Natural killer cell treated with Interleukin-12 subunit alpha and Interleukin-12 subunit beta and Interleukin-15 and Interleukin-18, amount 100 ng/mL, for 72 hours (primary cell): ENCODE results near the gene WTIP. TPM values are rescaled to one million over a fixed set of nuclear protein-coding genes. Genes with fewer than 3 reads are reported as not detected.
"Not testable (repeated sequence)": the region's sequence is repeated elsewhere in the genome, so short reads cannot be mapped to it uniquely, and the experiment has no call there.

ENCODE experiments used
- ATAC-seq, 2 donors: fragments of 150-1000 bp; cut with Tn5 transposase in 1 of 2; sonication (Bioruptor Pico), chemical (Tn5 transposase) in 1 of 2; 2 replicates each; pipeline ENCODE4 v1.10.0; 2021
- DNase-seq: peaks from one replicate; pipeline ENCODE4 v3.0.0; 2022; ENCODE audit warnings: low spot score
- H3K27ac Mint-ChIP-seq, 2 donors: 1 replicate in 1 of 2; 2 replicates in 1 of 2; pipeline ENCODE4 v1.8.0; 2022; ENCODE audit warnings: mixed read lengths in 2 of 2, mild to moderate bottlenecking in 1 of 2, moderate library complexity in 1 of 2
- H3K27me3 Mint-ChIP-seq, 2 donors: 1 replicate in 1 of 2; 2 replicates in 1 of 2; pipeline ENCODE4 v1.8.0; 2022; ENCODE audit warnings: mixed read lengths in 2 of 2
- H3K36me3 Mint-ChIP-seq: one replicate; pipeline ENCODE4 v1.8.0; 2022; ENCODE audit warnings: mixed read lengths
- H3K4me1 Mint-ChIP-seq, 2 donors: 1 replicate in 1 of 2; 2 replicates in 1 of 2; pipeline ENCODE4 v1.8.0; 2022; ENCODE audit warnings: low read depth in 2 of 2, mixed read lengths in 2 of 2, mild to moderate bottlenecking in 1 of 2
- H3K4me3 Mint-ChIP-seq: one replicate; pipeline ENCODE4 v1.8.0; 2022; ENCODE audit warnings: mixed read lengths
- H3K9me3 Mint-ChIP-seq: 2 replicates; pipeline ENCODE4 v1.8.0; 2022; ENCODE audit warnings: mixed read lengths
- total RNA-seq, 2 donors: library from RNA; stranded (reverse); gene quantifications; one replicate each; pipeline ENCODE4 v1.2.3, GENCODE V29; 2022

Gene WTIP
- 1 to 10 TPM; 1.1 to 1.2 TPM for total RNA-seq

DNA sequence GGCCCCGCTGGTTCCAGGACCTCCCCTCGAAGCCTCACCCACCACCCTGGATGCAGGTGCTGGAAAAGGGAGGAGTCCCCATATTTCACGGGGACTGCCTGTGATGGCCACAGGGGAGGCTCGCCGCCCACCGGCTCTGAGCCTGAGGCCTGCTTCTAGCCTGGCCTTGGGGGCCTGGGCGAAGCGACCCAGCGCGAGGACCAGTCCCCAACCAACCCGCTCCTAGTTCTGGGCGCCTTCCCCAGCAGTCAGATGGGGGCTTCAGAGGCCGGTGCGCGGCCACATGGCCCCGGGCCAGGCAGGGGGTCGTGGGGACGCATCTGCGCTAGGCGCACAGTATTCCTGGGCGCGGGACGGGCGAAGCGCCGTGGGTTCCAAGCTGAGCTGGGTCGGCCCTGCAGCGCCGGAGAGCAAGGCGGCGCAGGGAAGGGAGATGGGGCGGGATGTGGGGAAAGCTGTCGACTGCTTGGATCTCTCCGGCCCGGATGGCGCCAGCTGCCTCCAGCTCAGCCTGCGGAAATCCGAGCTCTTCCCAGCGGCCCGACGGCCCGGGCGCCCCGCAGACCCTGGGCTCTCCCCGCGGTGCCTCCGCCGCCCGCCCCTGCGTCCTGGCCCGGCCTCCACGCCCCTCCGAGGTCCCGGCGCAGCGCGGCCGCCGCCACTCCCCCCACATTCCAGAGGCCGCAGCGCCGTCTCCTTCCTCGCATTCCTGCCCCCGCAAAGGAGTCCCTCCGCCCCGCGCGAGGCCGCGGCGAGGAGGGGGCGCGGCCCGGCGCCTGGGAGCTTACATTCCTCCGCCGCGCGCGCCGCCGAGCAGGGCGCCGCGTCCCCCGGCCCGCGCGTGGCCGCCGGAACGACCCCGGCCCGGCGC is at the start of gene WTIP:
TSS of gene WTIP (plus strand) at position 788 of the 871 bp plus-strand sequence. CDS start 217 bp downstream, outside the sequence.
- DNase-seq, result no peak
- H3K36me3 Mint-ChIP-seq, result no peaks in the 10 kb centered on the region
- no peaks in the 10 kb centered on the region for H3K9me3 Mint-ChIP-seq
- peaks cover 19 to 30% of the 10 kb centered on the region in 2 donors for H3K27me3 Mint-ChIP-seq
- no peak within 1 kb of the TSS for H3K4me3 Mint-ChIP-seq
- peaks cover 6% of the 10 kb centered on the region in 2 donors for H3K4me1 Mint-ChIP-seq
- H3K27ac Mint-ChIP-seq, result no peak within 1 kb of the TSS
- ATAC-seq, result peak in 1 of 2 donors; percentile 31

DNA sequence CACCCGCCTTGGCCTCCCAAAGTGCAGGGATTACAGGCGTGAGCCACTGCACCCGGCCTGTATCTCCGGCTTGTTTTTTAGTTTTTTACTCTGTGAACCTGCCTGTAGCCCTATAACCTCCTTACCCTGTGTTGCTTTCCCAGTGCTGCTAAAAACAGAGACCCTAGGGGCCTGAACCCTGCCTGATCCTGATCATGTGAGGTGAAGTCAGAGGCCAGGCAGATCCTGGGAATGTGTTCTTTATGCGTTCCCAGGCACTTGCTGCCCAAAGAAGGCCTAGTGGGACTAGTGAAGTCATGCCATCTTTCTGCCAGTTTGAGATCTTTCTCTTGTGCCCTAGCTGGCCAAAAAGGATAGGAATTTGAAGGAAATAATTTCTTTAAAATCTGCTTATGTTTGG is 48.8 kb upstream of the WTIP start:
- H3K4me1 Mint-ChIP-seq, result peaks cover 19 to 35% of the 10 kb centered on the region in 2 donors
- H3K36me3 Mint-ChIP-seq, result no peaks in the 10 kb centered on the region

DNA sequence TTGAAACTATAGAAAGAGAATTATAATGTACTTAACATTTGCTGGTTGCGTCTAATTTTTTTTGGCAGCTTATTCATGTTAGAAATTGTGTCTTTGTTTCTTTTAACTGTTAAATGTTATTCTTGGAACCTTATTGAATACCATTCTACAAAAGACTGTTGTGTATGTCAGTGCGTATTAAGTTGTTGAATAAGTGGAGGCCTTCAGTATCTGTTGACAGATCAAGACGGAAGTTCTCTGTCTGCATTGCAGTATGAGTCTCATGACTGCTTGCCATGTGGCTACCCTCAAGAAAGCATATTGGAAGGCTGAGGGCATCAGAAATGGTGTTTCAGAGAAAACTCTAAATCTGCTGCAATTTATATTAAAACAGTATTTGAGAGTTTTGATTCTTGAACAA is 44.8 kb upstream of the WTIP start:
- peaks cover 8 to 18% of the 10 kb centered on the region in 2 donors for H3K4me1 Mint-ChIP-seq
- no peak for DNase-seq
- peaks cover 12% of the 10 kb centered on the region for H3K36me3 Mint-ChIP-seq
- H3K27ac Mint-ChIP-seq, result no peak overlapping the region
- ATAC-seq, result no peak
- no peaks in the 10 kb centered on the region for H3K9me3 Mint-ChIP-seq
- no peak overlapping the region for H3K4me3 Mint-ChIP-seq
- H3K27me3 Mint-ChIP-seq, result no peaks in the 10 kb centered on the region

More for the DNA sequence above, 48.8 kb upstream of the WTIP start:
- ATAC-seq (no peak), DNase-seq (no peak)
- Mint-ChIP-seq H3K9me3 (no peaks in the 10 kb centered on the region), H3K4me3 (no peak overlapping the region), H3K27me3 (no peaks in the 10 kb centered on the region), H3K27ac (no peak overlapping the region)

DNA sequence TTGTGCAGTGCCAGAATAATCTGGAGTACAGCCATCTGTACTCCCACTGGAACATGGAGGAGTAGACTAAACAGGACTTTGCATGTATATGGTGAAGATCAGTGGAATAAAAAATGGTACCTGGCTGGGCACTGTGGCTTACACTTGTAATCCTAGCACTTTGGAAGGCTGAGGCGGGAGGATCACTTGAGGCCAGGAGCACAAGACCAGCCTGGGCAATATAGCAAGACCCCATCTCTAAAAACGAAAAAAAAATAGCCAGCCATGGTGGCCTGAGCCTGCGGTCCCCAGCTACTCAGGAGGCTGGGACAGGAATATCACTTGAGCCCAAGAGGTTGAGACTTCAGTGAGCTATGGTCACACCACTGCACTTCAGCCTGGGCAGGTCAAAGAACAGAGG is 33.4 kb upstream of the WTIP start:
- H3K36me3 Mint-ChIP-seq, result peaks cover 55% of the 10 kb centered on the region
- no peak overlapping the region for H3K4me3 Mint-ChIP-seq
- no peaks in the 10 kb centered on the region for H3K27me3 Mint-ChIP-seq
- DNase-seq, result no peak
- H3K9me3 Mint-ChIP-seq, result no peaks in the 10 kb centered on the region
- ATAC-seq, result no peak
- H3K27ac Mint-ChIP-seq, result no peak overlapping the region
- H3K4me1 Mint-ChIP-seq, result peaks cover 6 to 9% of the 10 kb centered on the region in 2 donors

DNA sequence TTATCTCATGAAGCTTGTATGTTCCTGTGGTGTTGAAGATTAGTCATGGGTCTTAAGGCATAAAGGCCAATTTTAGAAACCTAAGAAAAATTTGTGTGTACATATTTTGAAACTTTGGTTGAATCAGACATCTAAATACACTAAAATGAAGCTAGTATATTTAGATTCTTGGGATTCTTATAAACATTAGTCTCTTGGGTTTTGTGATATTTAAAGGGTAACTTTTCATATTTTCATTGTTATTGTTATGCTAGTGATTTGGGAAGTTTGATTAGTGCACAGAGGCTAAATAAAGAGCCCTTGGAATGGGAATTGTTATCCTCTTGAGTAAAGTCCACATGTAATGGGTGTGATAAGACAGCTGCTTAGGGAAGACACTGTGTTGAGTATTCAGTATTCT is 28.8 kb upstream of the WTIP start:
- peak overlapping the region in 1 of 2 donors; percentile 70 for H3K27ac Mint-ChIP-seq

DNA sequence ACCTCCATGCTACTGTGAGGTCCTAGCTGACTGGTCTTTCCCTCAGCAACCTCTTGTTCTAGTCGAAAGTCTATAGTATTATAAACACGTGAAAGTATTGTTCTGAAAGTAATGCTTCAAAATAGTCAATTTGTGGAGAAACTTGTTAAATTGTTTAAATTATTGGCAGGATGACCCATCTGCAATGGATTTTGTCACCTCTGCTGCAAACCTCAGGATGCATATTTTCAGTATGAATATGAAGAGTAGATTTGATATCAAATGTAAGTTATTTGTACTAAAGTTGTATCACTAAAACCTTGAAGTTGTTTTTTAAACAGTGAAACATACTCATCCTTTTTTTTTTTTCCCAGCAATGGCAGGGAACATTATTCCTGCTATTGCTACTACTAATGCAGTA is 27.5 kb upstream of the WTIP start:
- H3K36me3 Mint-ChIP-seq, result peaks cover 40% of the 10 kb centered on the region
- DNase-seq (no peak), ATAC-seq (no peak)
- no peaks in the 10 kb centered on the region for H3K9me3 Mint-ChIP-seq
- peak overlapping the region; percentile 34 for H3K4me3 Mint-ChIP-seq
- peaks cover 2 to 19% of the 10 kb centered on the region in 2 donors for H3K4me1 Mint-ChIP-seq
- no peaks in the 10 kb centered on the region for H3K27me3 Mint-ChIP-seq
- H3K27ac Mint-ChIP-seq, result peak overlapping the region in 1 of 2 donors; percentile 70

More for the DNA sequence above, 28.8 kb upstream of the WTIP start:
- ATAC-seq (no peak), DNase-seq (no peak)
- H3K36me3 Mint-ChIP-seq, result peaks cover 40% of the 10 kb centered on the region
- peaks cover 8 to 16% of the 10 kb centered on the region in 2 donors for H3K4me1 Mint-ChIP-seq
- no peaks in the 10 kb centered on the region for H3K9me3 Mint-ChIP-seq
- no peaks in the 10 kb centered on the region for H3K27me3 Mint-ChIP-seq
- H3K4me3 Mint-ChIP-seq, result no peak overlapping the region

DNA sequence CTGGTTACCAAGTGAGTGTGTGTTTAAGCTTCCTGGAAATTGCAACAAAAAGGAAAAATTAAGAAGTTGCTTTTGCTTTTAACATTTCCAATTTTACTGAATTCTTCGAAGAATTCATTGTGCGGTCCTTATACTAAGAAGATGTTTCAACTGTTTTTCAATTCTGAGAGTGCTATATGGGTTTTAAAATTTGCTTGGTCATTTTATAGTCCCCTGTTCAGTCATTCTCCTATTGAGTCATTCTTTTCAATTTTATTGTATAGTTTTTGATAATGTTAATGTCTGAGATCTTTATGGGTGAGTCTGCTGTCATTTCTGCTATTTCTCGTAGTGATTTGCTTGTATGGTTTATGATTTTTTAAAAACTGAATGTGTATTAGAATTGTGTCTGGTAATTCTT is 26.9 kb upstream of the WTIP start:
- H3K36me3 Mint-ChIP-seq, result peaks cover 43% of the 10 kb centered on the region
- ATAC-seq (peak in 1 of 2 donors; percentile 62), DNase-seq (no peak)
- H3K27ac Mint-ChIP-seq, result peak overlapping the region in 1 of 2 donors; percentile 70
- H3K27me3 Mint-ChIP-seq, result no peaks in the 10 kb centered on the region
- H3K4me3 Mint-ChIP-seq, result peak overlapping the region; percentile 47
- H3K4me1 Mint-ChIP-seq, result peaks cover 5 to 19% of the 10 kb centered on the region in 2 donors
- no peaks in the 10 kb centered on the region for H3K9me3 Mint-ChIP-seq

DNA sequence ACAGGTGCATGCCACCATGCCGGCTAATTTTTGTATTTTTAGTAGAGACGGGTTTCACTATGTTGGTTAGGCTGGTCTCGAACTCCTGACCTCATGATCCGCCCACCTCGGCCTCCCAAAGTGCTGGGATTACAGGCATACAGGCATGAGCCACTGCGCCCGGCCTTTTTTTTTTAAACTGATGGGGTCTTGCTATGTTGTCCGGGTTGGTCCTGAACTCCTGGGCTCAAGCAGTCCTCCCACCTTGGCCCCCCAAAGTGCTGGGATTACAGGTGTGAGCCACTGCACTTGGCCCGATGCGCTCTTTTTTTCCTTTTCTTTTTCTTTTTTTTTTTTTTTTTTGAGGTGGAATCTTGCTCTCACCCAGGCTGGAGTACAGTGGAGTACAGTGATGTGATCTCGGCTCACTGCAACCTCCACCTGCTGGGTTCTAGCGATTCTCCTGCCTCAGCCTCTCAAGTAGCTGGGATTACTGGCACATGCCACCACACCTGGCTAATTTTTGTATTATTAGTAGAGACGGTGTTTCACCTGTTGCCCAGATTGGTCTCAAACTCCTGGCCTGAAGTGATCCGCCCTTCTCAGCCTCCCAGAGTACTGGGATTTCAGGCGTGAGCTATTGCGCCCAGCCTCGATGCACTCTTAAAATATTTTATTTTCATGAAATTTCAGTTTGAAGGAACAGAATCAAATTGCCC is 25.6 kb upstream of the WTIP start:
- not testable (repeated sequence) for H3K4me3 Mint-ChIP-seq

DNA sequence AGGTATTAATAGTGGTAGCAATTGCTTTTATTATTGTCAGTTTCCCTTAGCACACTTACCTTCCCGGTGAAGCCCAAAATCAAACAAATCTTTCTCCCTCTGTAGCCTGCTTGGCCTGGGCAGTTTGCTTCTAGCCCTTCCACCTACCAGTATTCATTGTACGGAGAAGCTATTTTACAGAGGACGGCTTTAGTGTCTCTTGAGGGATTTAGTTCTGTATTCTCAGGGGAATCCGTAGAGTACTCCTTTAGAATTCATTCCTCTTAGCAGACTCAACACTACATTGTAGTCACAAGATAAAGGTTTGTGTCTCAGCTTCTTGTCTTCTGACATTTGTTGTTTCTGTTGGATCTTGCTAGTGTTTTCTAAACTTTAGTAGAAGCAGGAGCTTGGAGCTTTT is 24.1 kb upstream of the WTIP start:
- Mint-ChIP-seq H3K36me3 (peaks cover 57% of the 10 kb centered on the region), H3K27ac (no peak overlapping the region), H3K9me3 (no peaks in the 10 kb centered on the region), H3K4me1 (peaks cover 17 to 33% of the 10 kb centered on the region in 2 donors), H3K4me3 (no peak overlapping the region), H3K27me3 (no peaks in the 10 kb centered on the region)
- DNase-seq (no peak), ATAC-seq (no peak)

More for the DNA sequence above, 25.6 kb upstream of the WTIP start:
- H3K9me3 Mint-ChIP-seq, DNase-seq, H3K27ac Mint-ChIP-seq, H3K27me3 Mint-ChIP-seq, ATAC-seq: not testable (repeated sequence)
- peaks cover 5 to 24% of the 10 kb centered on the region in 2 donors for H3K4me1 Mint-ChIP-seq
- H3K36me3 Mint-ChIP-seq, result peaks cover 46% of the 10 kb centered on the region

DNA sequence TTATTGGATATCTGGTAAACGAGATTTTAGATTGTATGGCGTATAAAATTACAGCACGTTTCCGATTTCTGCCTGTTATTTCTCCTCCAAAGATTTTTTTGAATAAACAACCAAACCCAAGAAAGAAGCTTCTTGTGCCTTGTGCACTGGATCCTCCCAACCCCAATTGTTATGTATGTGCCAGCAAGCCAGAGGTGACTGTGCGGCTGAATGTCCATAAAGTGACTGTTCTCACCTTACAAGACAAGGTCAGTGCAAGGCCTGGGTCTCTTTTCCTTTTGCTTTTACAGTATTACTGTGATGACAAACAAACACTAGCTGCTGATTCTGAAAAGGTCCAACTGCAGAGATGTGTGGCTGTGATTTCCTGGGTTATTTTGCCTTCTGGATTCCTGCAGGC is 22.9 kb upstream of the WTIP start:
- H3K9me3 Mint-ChIP-seq, result no peaks in the 10 kb centered on the region
- H3K27ac Mint-ChIP-seq, result no peak overlapping the region
- peaks cover 17 to 26% of the 10 kb centered on the region in 2 donors for H3K4me1 Mint-ChIP-seq
- ATAC-seq (no peak), DNase-seq (no peak)
- H3K4me3 Mint-ChIP-seq, result no peak overlapping the region
- no peaks in the 10 kb centered on the region for H3K27me3 Mint-ChIP-seq
- peaks cover 51% of the 10 kb centered on the region for H3K36me3 Mint-ChIP-seq

DNA sequence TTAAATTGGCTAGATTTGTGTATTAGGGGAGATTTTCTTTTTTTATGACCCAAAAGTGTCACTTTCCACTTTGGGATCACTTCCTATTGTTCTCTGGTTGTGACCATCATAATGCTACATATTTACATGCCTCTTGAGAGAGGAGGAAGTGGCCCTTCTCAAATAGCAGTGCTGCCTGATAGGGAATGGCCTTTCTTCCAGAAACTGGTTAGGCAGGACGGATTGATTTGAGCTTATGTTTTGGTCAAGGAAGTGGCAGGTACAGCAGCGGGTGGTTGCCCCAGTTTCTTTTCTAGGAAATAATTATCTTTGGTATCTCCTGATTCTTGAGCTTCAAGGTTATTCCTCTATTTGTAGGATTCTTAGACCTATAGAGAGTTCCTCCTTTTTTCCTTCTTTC is 21.9 kb upstream of the WTIP start:
- H3K27ac Mint-ChIP-seq, result peak overlapping the region in 1 of 2 donors; percentile 17
- ATAC-seq (no peak), DNase-seq (no peak)
- peaks cover 17 to 21% of the 10 kb centered on the region in 2 donors for H3K4me1 Mint-ChIP-seq
- H3K9me3 Mint-ChIP-seq, result no peaks in the 10 kb centered on the region
- no peaks in the 10 kb centered on the region for H3K27me3 Mint-ChIP-seq
- peaks cover 51% of the 10 kb centered on the region for H3K36me3 Mint-ChIP-seq
- H3K4me3 Mint-ChIP-seq, result no peak overlapping the region

DNA sequence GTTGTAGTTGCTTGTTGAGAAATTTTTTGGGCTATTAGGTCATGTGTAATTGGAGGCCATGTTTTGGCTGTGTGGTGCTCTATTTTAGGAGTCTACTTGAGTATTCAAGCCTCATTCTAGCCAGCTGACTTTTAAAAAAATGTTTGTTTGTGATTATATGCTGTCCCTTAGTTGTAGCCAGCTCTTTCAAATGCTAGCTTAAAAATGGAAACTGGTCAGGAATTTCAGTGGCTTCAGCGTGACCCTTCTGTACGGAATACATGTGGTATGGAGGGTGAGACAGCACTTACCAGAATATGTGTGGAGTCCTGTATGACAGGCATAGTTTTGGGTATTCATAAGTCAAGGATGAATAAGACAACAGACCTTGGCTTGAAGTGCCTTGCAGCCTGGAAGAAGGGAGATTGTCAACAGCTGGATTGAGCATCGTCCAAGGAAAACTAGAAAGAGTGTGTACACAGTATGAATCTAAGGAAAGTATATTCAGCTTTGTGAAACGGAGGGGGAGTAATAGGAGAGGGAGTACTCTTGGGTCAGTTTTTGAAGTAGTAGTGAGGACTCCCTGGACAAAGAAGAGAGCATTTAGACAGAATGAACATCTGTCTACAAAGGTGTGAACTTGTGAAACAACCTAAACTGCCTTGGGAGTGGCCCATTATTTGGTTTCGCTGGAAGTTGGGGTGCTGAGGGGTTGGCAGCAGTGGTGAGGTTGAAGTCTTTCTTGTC is 20.0 kb upstream of the WTIP start:
- peaks cover 17% of the 10 kb centered on the region in 2 donors for H3K4me1 Mint-ChIP-seq

DNA sequence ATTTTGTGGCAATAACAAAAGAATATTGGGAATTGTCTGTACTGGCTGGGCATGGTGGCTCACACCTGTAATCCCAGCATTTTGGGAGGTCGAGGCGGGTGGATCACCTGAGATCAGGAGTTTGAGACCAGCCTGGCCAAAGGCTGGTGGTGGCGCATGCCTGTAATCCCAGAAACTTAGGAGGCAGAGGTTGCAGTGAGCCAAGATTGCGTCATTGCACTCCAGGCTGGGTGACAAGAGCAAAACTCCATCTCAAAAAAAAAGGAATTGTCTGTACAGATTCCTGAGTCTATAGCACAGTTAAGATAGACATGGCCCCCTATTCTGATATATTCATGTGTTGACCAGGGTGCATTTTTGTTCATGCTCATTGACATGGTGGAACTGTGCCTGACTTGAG is 16.8 kb upstream of the WTIP start:
- not testable (repeated sequence) for H3K27ac Mint-ChIP-seq, H3K9me3 Mint-ChIP-seq, DNase-seq, H3K27me3 Mint-ChIP-seq, H3K4me3 Mint-ChIP-seq, ATAC-seq
- Mint-ChIP-seq H3K36me3 (peaks cover 38% of the 10 kb centered on the region), H3K4me1 (peaks cover 14% of the 10 kb centered on the region in 2 donors)

More for the DNA sequence above, 20.0 kb upstream of the WTIP start:
- Mint-ChIP-seq H3K27me3 (no peaks in the 10 kb centered on the region), H3K4me3 (no peak overlapping the region), H3K27ac (peak overlapping the region in 1 of 2 donors; percentile 54), H3K9me3 (no peaks in the 10 kb centered on the region), H3K36me3 (peaks cover 45% of the 10 kb centered on the region)
- DNase-seq, result no peak
- no peak for ATAC-seq
